BJ (cell line): Measurements from ENCODE around the gene DNAAF8. TPM values are rescaled to one million over a fixed set of nuclear protein-coding genes. Genes with fewer than 3 reads are reported as not detected.

Experiments used
- CTCF ChIA-PET: fragments of 350-600 bp; formaldehyde crosslinking; extraction: SDS; loops from one replicate; lab custom pipeline; 2021; ENCODE audit warnings: antibody characterized with exemption, inconsistent platforms; lab: Yijun Ruan, JAX
- POLR2A ChIA-PET: fragments of 300-600 bp; sonication (Branson Sonifier 250); formaldehyde crosslinking; extraction: SDS; loops from one replicate; lab custom pipeline; 2021; ENCODE audit warnings: antibody characterized with exemption; lab: Charles Lee
- DNase-seq: peaks from one replicate; pipeline ENCODE4 v3.0.0-alpha.2; 2011; ENCODE audit warnings: low read depth
- H3K27me3 ChIP-seq: 2 replicates; pipeline ENCODE4 v1.6.0; 2011; ENCODE audit warnings: low read length; ENCODE audit not compliant: control insufficient read depth, insufficient read depth
- H3K36me3 ChIP-seq: 2 replicates; pipeline ENCODE4 v1.5.1; 2011; ENCODE audit warnings: low read length; ENCODE audit not compliant: control insufficient read depth, insufficient read depth
- H3K4me3 ChIP-seq: 2 replicates; pipeline ENCODE4 v1.5.1; 2011; ENCODE audit warnings: low read depth, mild to moderate bottlenecking, control low read depth, low read length
- polyA plus RNA-seq: library from polyadenylated mRNA; depleted of rRNA; stranded (reverse); fragments of >200 nt; gene quantifications from 2 replicates; pipeline ENCODE4 v1.2.3, GENCODE V29; 2011
- TF ChIP-seq, protein P1 (sequence below): IDR thresholded peaks from 2 replicates; pipeline ENCODE4 v1.5.1; 2011; ENCODE audit warnings: low read depth, mild to moderate bottlenecking, control low read depth, inconsistent platforms, low read length, moderate library complexity; ENCODE audit not compliant: insufficient read depth

Gene DNAAF8
- polyA plus RNA-seq, 1 experiment, result 2.2 TPM

DNA sequence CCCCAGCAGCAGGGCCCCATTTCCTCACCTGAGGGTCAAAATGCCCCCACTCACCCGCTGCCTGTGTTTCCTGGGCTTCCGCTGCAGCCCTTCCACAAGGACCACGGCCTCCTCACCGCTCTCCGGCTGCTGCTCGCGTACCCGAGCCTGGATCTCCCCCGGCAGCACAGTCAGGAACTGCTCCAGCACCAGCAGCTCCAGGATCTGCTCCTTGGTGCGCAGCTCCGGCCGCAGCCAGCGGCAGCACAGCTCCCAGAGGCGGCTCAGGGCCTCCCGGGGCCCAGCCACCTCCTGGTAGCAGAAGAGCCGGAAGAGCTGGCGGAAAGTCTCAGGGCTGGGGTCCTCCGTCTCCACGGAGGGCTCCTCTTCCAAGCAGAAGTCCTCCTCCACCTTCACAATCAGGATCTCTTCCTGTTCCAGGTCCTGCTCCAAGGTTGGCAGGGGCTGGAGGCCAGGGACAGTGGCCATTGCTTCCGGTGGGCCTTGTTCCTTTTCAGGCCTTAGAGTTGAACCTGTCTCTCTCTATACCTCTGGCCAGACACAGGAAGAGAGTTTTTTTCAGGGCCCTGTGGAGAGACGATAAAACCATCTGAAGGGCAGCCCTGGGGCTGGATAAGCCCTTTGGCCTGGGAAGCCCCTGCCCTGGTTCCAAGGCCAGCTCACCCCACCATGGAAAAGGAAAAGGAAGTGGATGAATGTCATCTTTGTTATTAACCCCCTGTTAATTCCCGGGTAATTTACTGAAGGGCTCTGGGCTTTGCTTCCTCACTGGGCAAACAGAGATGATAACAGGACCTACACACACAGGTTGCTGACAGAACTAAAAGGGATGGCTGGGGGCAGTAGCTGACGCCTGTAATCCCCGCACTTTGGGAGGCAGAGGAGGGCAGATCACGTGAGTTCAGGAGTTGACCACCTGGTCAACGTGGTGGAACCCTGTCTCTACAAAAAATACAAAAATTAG is 31.5 kb downstream of the DNAAF8 start:
- ChIA-PET CTCF (no interaction called here), POLR2A (no interaction called here)
- TF ChIP-seq, protein P1, sequence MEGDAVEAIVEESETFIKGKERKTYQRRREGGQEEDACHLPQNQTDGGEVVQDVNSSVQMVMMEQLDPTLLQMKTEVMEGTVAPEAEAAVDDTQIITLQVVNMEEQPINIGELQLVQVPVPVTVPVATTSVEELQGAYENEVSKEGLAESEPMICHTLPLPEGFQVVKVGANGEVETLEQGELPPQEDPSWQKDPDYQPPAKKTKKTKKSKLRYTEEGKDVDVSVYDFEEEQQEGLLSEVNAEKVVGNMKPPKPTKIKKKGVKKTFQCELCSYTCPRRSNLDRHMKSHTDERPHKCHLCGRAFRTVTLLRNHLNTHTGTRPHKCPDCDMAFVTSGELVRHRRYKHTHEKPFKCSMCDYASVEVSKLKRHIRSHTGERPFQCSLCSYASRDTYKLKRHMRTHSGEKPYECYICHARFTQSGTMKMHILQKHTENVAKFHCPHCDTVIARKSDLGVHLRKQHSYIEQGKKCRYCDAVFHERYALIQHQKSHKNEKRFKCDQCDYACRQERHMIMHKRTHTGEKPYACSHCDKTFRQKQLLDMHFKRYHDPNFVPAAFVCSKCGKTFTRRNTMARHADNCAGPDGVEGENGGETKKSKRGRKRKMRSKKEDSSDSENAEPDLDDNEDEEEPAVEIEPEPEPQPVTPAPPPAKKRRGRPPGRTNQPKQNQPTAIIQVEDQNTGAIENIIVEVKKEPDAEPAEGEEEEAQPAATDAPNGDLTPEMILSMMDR, result no peak
- Histone ChIP-seq H3K27me3 (no peaks in the 10 kb centered on the region), H3K36me3 (peaks cover 17% of the 10 kb centered on the region), H3K4me3 (peak overlapping the region; percentile 89)
- DNase-seq, result no peak

DNA sequence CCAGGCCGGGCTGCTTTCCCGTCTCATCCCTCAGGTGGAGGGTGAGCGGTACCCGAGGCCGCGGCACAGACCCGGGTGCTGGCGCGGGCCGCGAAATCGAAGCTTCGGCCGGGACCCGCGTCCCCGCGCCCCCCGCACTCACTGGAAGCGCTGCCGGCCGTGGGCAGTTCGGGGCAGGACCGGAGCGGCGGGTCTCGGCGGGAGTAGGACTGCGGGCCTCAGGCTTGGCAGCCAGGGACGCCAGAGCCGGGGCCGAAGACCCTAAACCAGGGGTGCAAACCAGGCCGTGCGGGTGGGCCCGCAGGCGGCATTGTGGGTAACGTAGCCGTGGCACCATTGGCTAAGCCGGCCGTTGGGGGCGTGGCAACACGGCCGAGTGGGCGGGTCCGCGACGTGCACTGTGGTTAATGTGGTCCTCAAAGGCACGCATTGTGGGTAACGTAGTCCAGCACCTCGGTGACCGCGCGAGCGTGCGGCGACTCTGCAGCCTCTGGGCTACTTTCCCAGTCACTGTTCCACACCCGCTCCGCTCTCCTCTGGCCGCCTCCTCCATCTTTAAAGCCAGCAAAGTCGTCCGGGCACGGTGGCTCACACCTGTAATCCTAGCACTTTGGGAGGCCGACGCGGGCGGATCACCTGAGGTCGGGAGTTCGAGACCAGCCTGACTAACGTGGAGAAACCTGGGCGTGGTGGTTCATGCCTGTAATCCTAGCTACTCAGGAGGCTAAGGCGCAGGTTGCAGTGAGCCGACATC is 32.7 kb downstream of the DNAAF8 start, which contains the start of gene ZNF500:
TSS of gene ZNF500 (minus strand) at position 288 of the 754 bp plus-strand sequence. CDS start 1,184 bp downstream, outside the sequence.
- TF ChIP-seq, protein P1, result no peak
- ChIA-PET CTCF (interaction anchor here (1.4 kb wide), 1 partner anchor 188 kb away, joined by 6 read pairs; no protein-coding TSS in a partner anchor), POLR2A (no interaction called here)
- peak; percentile 80 for DNase-seq
- H3K27me3 ChIP-seq, result no peaks in the 10 kb centered on the region
- H3K36me3 ChIP-seq, result peaks cover 16% of the 10 kb centered on the region
- peak within 1 kb of the TSS; percentile 89 for H3K4me3 ChIP-seq

DNA sequence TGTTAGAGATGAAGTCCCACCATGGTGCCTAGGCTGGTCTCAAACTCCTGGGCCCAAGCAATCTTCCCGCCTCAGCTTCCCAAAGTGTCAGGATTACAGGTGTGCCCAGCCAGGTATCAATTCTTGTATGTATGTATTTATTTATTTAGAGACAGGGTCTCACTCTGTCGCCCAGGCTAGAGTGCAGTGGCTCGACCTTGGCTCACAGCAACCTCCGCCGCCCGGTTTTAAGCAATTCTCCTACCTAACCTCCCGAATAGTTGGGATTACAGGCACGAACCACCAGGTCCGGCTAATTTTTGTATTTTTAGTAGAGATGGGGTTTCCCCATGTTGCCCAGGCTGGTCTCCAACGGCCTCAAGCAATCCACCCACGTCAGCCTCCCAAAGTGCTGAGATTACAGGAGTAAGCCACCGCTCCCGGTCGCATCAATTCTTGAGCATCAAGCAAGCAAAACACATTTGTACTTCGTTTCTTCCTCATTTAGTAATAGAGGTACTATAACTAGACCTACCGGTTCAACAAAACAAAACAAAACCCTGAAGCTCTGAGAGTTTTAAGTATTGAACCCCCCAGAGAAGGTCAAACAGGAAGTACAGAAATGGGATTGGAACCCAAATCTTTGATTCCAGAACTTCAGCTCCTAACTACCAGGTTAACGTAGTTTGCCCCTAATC is 33.7 kb downstream of the DNAAF8 start:
- POLR2A ChIA-PET, result no interaction called here
- peak overlapping the region; percentile 47 for H3K4me3 ChIP-seq
- TF ChIP-seq, protein P1, result no peak
- no peaks in the 10 kb centered on the region for H3K27me3 ChIP-seq
- peaks cover 12% of the 10 kb centered on the region for H3K36me3 ChIP-seq
- CTCF ChIA-PET, result interaction anchor here (1.0 kb wide), 1 partner anchor 189 kb away, joined by 4 read pairs; no protein-coding TSS in a partner anchor
- no peak for DNase-seq

DNA sequence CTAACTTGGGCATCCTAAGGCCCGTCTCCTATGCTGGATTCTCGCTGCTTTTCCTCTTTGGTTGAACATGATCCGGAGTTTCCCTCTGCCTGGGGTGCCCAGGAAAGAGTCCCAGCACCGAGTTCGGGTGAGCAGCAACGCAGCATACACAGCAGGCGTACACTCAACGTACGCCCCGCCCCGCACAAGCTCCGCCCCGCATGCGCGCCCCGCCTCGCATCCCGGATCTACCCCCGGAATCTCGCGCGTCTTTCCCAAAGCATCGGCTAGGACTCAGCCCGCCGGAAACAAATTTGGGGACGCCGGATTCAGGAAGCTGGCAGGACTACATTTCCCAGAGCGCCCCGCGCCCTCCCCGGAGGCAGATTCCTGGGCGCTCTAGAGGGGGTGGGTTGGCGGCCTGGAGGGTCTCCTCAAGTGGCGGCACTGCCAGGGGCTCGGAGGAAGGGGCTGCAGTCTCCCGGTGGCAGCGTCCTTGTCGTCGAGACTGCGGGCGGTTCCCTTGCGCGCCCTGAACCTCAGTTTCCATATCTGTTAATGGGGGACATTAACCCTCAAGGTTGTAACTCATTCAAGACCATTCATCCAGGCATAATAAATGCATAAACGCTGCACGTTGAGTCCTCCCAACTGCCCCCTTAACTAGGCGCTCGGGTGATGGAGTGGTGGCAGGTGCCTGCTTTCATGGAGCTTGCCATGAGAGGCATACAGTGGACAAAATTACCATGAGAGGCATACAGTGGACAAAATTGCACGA is 34.4 kb downstream of the DNAAF8 start:
- ChIA-PET POLR2A (interaction anchor here (0.6 kb wide), 1 partner anchor 79 kb away, joined by 3 read pairs; no protein-coding TSS in a partner anchor), CTCF (interaction anchor here (1.0 kb wide), 1 partner anchor 188 kb away, joined by 4 read pairs; no protein-coding TSS in a partner anchor)
- Histone ChIP-seq H3K36me3 (peaks cover 7% of the 10 kb centered on the region), H3K4me3 (peak overlapping the region; percentile 47), H3K27me3 (no peaks in the 10 kb centered on the region)
- TF ChIP-seq, protein P1, result no peak
- DNase-seq, result peak; percentile 77
